Measurements from ENCODE around the gene DUOX2.
"Not testable (repeated sequence)": the region's sequence is repeated elsewhere in the genome, so short reads cannot be mapped to it uniquely, and the experiment has no call there.

DUOX2 gene

GRCh38 chr15:45110256-45110820, 3.6 kb downstream of the DUOX2 start:
- peaks cover 24% of the 10 kb centered on the region for H3K4me1 ChIP-seq (ENCODE audit: control insufficient read depth, insufficient read depth, low read length)

DNA sequence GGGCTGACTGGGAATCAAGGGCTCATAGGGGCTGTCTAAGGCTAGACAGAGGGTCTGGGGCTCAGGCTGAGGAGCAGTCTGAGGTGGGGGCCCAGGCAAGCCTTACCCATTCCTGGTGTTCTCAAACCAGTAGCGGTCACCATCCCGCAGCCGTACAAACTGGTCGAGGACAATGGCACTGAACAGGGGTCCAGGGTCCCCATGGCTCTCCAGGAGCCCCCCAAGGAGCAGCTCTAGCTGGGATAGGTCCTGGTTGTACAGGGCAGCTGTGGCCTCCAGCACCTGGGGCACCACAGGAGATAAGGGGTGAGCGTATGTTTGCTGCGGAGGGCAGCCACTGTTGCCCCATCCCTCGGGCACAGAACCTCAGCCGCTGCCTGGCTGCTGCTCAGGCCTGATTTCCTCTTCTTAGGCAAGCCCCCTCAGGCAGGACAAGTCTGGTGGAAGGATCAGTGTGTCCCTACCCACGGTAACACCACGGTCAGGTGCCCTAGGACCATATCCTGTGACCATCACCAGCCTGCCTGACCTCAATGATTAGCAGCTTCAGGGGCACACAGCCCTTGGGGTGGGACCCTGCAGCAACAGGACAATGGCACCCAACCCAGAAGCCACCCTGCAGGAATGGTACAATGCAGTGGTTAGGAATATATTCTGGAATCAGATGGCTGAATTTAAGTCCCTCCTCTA, 5.9 kb downstream of the DUOX2 start:
- Histone ChIP-seq H3K4me3 (ENCODE audit: low read depth, low read length) (no peak overlapping the region), H3K36me3 (ENCODE audit: control insufficient read depth, insufficient read depth, low read length) (no peaks in the 10 kb centered on the region), H3K9me3 (ENCODE audit: control insufficient read depth, insufficient read depth, low read length) (no peaks in the 10 kb centered on the region), H3K27ac (ENCODE audit: low read depth, low read length) (no peak overlapping the region), H3K27me3 (ENCODE audit: control insufficient read depth, insufficient read depth, low read length) (peaks cover 70% of the 10 kb centered on the region), H3K4me1 (ENCODE audit: control insufficient read depth, insufficient read depth, low read length) (peaks cover 9% of the 10 kb centered on the region), H3K9ac (ENCODE audit: low read depth, low read length) (no peak overlapping the region)

More at GRCh38 chr15:45110256-45110820, 3.6 kb downstream of the DUOX2 start:
- H3K9me3 ChIP-seq (ENCODE audit: control insufficient read depth, insufficient read depth, low read length): no peaks in the 10 kb centered on the region
- H3K27ac ChIP-seq (ENCODE audit: low read depth, low read length): no peak overlapping the region
- H3K27me3 ChIP-seq (ENCODE audit: control insufficient read depth, insufficient read depth, low read length): peaks cover 88% of the 10 kb centered on the region
- no peak overlapping the region for H3K9ac ChIP-seq (ENCODE audit: low read depth, low read length)
- H3K36me3 ChIP-seq (ENCODE audit: control insufficient read depth, insufficient read depth, low read length): no peaks in the 10 kb centered on the region
- H3K4me3 ChIP-seq (ENCODE audit: low read depth, low read length): no peak overlapping the region

- no peak overlapping the region for H3K4me3 ChIP-seq (ENCODE audit: low read depth, low read length)
- no peak overlapping the region for H3K27ac ChIP-seq (ENCODE audit: low read depth, low read length)
- H3K27me3 ChIP-seq (ENCODE audit: control insufficient read depth, insufficient read depth, low read length): peaks cover 56% of the 10 kb centered on the region
- no peak overlapping the region for H3K9ac ChIP-seq (ENCODE audit: low read depth, low read length)
- H3K9me3 ChIP-seq (ENCODE audit: control insufficient read depth, insufficient read depth, low read length): no peaks in the 10 kb centered on the region
- peaks cover 7% of the 10 kb centered on the region for H3K4me1 ChIP-seq (ENCODE audit: control insufficient read depth, insufficient read depth, low read length)
- no peaks in the 10 kb centered on the region for H3K36me3 ChIP-seq (ENCODE audit: control insufficient read depth, insufficient read depth, low read length)
Measured at GRCh38 chr15:45106002-45106790, 7.8 kb downstream of the DUOX2 start.

DNA sequence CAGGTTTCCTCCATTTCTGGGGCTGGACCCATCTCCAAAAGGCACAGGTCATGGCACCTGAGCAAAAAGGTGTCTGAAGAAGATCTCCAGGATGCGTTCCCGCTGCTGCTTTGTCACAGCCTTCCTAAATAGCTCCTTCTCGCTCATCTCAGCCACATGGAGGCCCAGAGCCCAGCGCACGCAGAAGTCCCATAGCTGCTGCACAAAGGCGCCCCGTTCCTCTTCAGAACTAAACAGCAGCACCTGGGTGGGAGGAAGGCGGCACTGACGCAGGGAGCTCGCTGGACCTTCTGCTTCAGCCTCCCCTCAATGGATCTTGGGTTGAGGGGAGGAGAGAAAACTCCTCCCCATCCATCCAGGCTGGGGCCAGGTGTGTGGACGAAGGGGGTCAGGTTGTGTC, 8.4 kb downstream of the DUOX2 start:
- Histone ChIP-seq H3K36me3 (ENCODE audit: control insufficient read depth, insufficient read depth, low read length) (no peaks in the 10 kb centered on the region), H3K4me1 (ENCODE audit: control insufficient read depth, insufficient read depth, low read length) (peaks cover 13% of the 10 kb centered on the region), H3K27me3 (ENCODE audit: control insufficient read depth, insufficient read depth, low read length) (peaks cover 54% of the 10 kb centered on the region), H3K4me3 (ENCODE audit: low read depth, low read length) (no peak overlapping the region), H3K27ac (ENCODE audit: low read depth, low read length) (no peak overlapping the region), H3K9ac (ENCODE audit: low read depth, low read length) (no peak overlapping the region), H3K9me3 (ENCODE audit: control insufficient read depth, insufficient read depth, low read length) (no peaks in the 10 kb centered on the region)

GRCh38 chr15:45104170-45104569, 9.8 kb downstream of the DUOX2 start:
- H3K36me3 ChIP-seq (ENCODE audit: control insufficient read depth, insufficient read depth, low read length); H3K9ac ChIP-seq (ENCODE audit: low read depth, low read length); H3K27ac ChIP-seq (ENCODE audit: low read depth, low read length); H3K9me3 ChIP-seq (ENCODE audit: control insufficient read depth, insufficient read depth, low read length); H3K4me3 ChIP-seq (ENCODE audit: low read depth, low read length): not testable (repeated sequence)
- Histone ChIP-seq H3K27me3 (ENCODE audit: control insufficient read depth, insufficient read depth, low read length) (peaks cover 40% of the 10 kb centered on the region), H3K4me1 (ENCODE audit: control insufficient read depth, insufficient read depth, low read length) (peaks cover 21% of the 10 kb centered on the region)

DNA sequence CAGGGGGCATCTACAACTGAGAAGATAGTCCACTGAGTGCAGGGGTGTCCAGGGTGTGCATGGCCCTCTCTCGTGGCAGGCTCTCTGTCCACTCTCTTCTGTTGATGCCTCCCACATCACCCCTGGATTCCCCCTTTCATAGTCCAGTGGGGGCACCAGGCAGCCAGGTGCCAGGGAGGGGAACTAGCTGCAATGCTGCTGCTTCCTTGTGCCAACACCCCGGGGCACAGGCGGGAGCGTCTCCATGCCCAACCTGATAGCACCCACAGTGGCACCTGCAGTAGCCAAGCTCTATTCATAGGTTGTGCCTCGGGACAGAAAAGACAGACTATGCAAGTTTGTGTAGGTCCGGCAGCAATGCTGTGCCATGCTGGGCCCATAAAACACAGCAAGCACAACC, 11.7 kb downstream of the DUOX2 start:
- no peaks in the 10 kb centered on the region for H3K9me3 ChIP-seq (ENCODE audit: control insufficient read depth, insufficient read depth, low read length)
- no peak overlapping the region for H3K27ac ChIP-seq (ENCODE audit: low read depth, low read length)
- H3K27me3 ChIP-seq (ENCODE audit: control insufficient read depth, insufficient read depth, low read length): peaks cover 29% of the 10 kb centered on the region
- peaks cover 21% of the 10 kb centered on the region for H3K4me1 ChIP-seq (ENCODE audit: control insufficient read depth, insufficient read depth, low read length)
- no peak overlapping the region for H3K9ac ChIP-seq (ENCODE audit: low read depth, low read length)
- H3K36me3 ChIP-seq (ENCODE audit: control insufficient read depth, insufficient read depth, low read length): no peaks in the 10 kb centered on the region
- H3K4me3 ChIP-seq (ENCODE audit: low read depth, low read length): no peak overlapping the region

DNA sequence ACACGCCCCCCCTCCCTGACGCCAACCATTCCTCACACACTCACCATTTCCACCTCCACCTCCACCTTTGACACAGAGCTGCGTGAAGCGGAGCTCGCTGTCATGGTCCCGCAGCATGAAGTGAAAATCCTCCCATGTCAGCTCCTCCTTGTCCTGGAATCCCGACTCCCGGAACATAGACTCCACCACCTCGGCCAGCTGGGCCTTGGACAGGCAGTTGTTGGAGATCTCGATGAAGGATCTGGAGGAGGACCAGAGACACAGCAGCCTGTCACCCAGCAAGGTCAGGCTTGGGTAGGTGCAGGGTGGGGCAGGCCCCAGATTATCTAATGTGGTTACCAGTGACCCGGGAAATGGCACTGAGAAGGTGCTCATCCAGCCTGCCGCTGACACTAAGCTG, 12.2 kb downstream of the DUOX2 start:
- Histone ChIP-seq H3K9me3 (ENCODE audit: control insufficient read depth, insufficient read depth, low read length) (no peaks in the 10 kb centered on the region), H3K4me1 (ENCODE audit: control insufficient read depth, insufficient read depth, low read length) (peaks cover 21% of the 10 kb centered on the region), H3K27ac (ENCODE audit: low read depth, low read length) (no peak overlapping the region), H3K9ac (ENCODE audit: low read depth, low read length) (no peak overlapping the region), H3K36me3 (ENCODE audit: control insufficient read depth, insufficient read depth, low read length) (no peaks in the 10 kb centered on the region), H3K27me3 (ENCODE audit: control insufficient read depth, insufficient read depth, low read length) (peaks cover 26% of the 10 kb centered on the region), H3K4me3 (ENCODE audit: low read depth, low read length) (no peak overlapping the region)

GRCh38 chr15:45100884-45101625, 12.9 kb downstream of the DUOX2 start:
- Histone ChIP-seq H3K27me3 (ENCODE audit: control insufficient read depth, insufficient read depth, low read length) (peaks cover 19% of the 10 kb centered on the region), H3K4me3 (ENCODE audit: low read depth, low read length) (no peak overlapping the region), H3K9me3 (ENCODE audit: control insufficient read depth, insufficient read depth, low read length) (no peaks in the 10 kb centered on the region), H3K36me3 (ENCODE audit: control insufficient read depth, insufficient read depth, low read length) (no peaks in the 10 kb centered on the region), H3K27ac (ENCODE audit: low read depth, low read length) (peak overlapping the region; percentile 18), H3K4me1 (ENCODE audit: control insufficient read depth, insufficient read depth, low read length) (peaks cover 21% of the 10 kb centered on the region), H3K9ac (ENCODE audit: low read depth, low read length) (no peak overlapping the region)

- Histone ChIP-seq H3K27ac (ENCODE audit: low read depth, low read length) (no peak overlapping the region), H3K9me3 (ENCODE audit: control insufficient read depth, insufficient read depth, low read length) (no peaks in the 10 kb centered on the region), H3K9ac (ENCODE audit: low read depth, low read length) (no peak overlapping the region), H3K4me1 (ENCODE audit: control insufficient read depth, insufficient read depth, low read length) (peaks cover 21% of the 10 kb centered on the region), H3K4me3 (ENCODE audit: low read depth, low read length) (no peak overlapping the region), H3K27me3 (ENCODE audit: control insufficient read depth, insufficient read depth, low read length) (peaks cover 10% of the 10 kb centered on the region), H3K36me3 (ENCODE audit: control insufficient read depth, insufficient read depth, low read length) (no peaks in the 10 kb centered on the region)
Measured at GRCh38 chr15:45099549-45100165, 14.3 kb downstream of the DUOX2 start.

- Histone ChIP-seq H3K9me3 (ENCODE audit: control insufficient read depth, insufficient read depth, low read length) (no peaks in the 10 kb centered on the region), H3K4me1 (ENCODE audit: control insufficient read depth, insufficient read depth, low read length) (peaks cover 21% of the 10 kb centered on the region), H3K27me3 (ENCODE audit: control insufficient read depth, insufficient read depth, low read length) (peaks cover 7% of the 10 kb centered on the region), H3K36me3 (ENCODE audit: control insufficient read depth, insufficient read depth, low read length) (no peaks in the 10 kb centered on the region), H3K9ac (ENCODE audit: low read depth, low read length) (no peak overlapping the region), H3K27ac (ENCODE audit: low read depth, low read length) (no peak overlapping the region), H3K4me3 (ENCODE audit: low read depth, low read length) (no peak overlapping the region)
Measured at GRCh38 chr15:45097466-45097865, 16.5 kb downstream of the DUOX2 start.
